OCI-LY7 (cell line): ENCODE results near the gene ANKRD39. TPM values are rescaled to one million over a fixed set of nuclear protein-coding genes. Genes with fewer than 3 reads are reported as not detected.

Experiments used
- BruUV-seq: library from RNA; stranded (reverse); fragments of 400-500 nt; replicated peaks from 2 replicates; lab custom pipeline; 2021; lab: Mats Ljungman, UMichigan
- CTCF ChIA-PET: fragments of 300-600 bp; sonication (Branson Sonifier 250); formaldehyde crosslinking; loops from one replicate; lab custom pipeline; 2022; ENCODE audit warnings: antibody characterized with exemption; ENCODE audit not compliant: unreplicated experiment; lab: Charles Lee
- POLR2A ChIA-PET: fragments of 300-600 bp; sonication (Branson Sonifier 250); formaldehyde crosslinking; loops from one replicate; lab custom pipeline; 2022; ENCODE audit warnings: antibody characterized with exemption; lab: Charles Lee
- DNase-seq: peaks from one replicate; pipeline ENCODE4 v3.0.0-alpha.2; 2015; ENCODE audit warnings: low spot score
- H2AFZ ChIP-seq: fragments of 200-600 bp; sonication (generic), shearing (Covaris generic); 2 replicates; pipeline ENCODE4 v1.6.1; 2014; ENCODE audit warnings: mild to moderate bottlenecking, antibody characterized with exemption, low read length, moderate library complexity
- H3K27ac ChIP-seq: fragments of 200-600 bp; sonication (generic); 2 replicates; pipeline ENCODE4 v1.5.1; 2014; ENCODE audit warnings: mixed run types, low read depth, mild to moderate bottlenecking, moderate library complexity, low read length, inconsistent platforms; ENCODE audit not compliant: poor library complexity, severe bottlenecking
- H3K36me3 ChIP-seq: fragments of 200-600 bp; sonication (generic); 2 replicates; pipeline ENCODE4 v1.6.1; 2014; ENCODE audit warnings: mild to moderate bottlenecking, antibody characterized with exemption, low read length, moderate library complexity, mixed read lengths; ENCODE audit not compliant: insufficient read depth
- H3K4me1 ChIP-seq: fragments of 200-600 bp; sonication (generic); 2 replicates; pipeline ENCODE4 v1.5.1; 2014; ENCODE audit warnings: mild to moderate bottlenecking, low read length; ENCODE audit not compliant: insufficient read depth, poor library complexity, severe bottlenecking
- H3K4me2 ChIP-seq: fragments of 200-600 bp; sonication (generic); 2 replicates; pipeline ENCODE4 v1.6.1; 2014; ENCODE audit warnings: mild to moderate bottlenecking, low read length
- H3K4me3 ChIP-seq: fragments of 200-600 bp; sonication (generic); 2 replicates; pipeline ENCODE4 v1.5.1; 2014; ENCODE audit warnings: mild to moderate bottlenecking, low read depth, low read length; ENCODE audit not compliant: poor library complexity, severe bottlenecking
- H3K79me2 ChIP-seq: fragments of 200-600 bp; sonication (generic); 2 replicates; pipeline ENCODE4 v1.6.1; 2016; ENCODE audit warnings: low read depth, mild to moderate bottlenecking, low read length, moderate library complexity, mixed read lengths; ENCODE audit not compliant: insufficient read depth
- H3K9me2 ChIP-seq: fragments of 200-600 bp; sonication (generic); 2 replicates; pipeline ENCODE4 v1.6.1; 2016; ENCODE audit warnings: mild to moderate bottlenecking, low read length, mixed read lengths; ENCODE audit not compliant: insufficient read depth
- H3K9me3 ChIP-seq: fragments of 200-600 bp; sonication (generic); 2 replicates; pipeline ENCODE4 v1.6.1; 2014; ENCODE audit warnings: mild to moderate bottlenecking, mixed run types, low read length, mixed read lengths
- H4K20me1 ChIP-seq: fragments of 200-600 bp; sonication (generic); 2 replicates; pipeline ENCODE4 v1.6.1; 2014; ENCODE audit warnings: mild to moderate bottlenecking, antibody characterized with exemption, low read length, moderate library complexity, mixed read lengths; ENCODE audit not compliant: insufficient read depth
- CTCF ChIP-seq: fragments of 200-600 bp; sonication (generic); conservative IDR thresholded peaks from 2 replicates; pipeline ENCODE4 v1.5.1; 2014; ENCODE audit warnings: mild to moderate bottlenecking, antibody characterized with exemption, low read length, moderate library complexity, mixed read lengths
- EZH2phosphoT487 ChIP-seq: fragments of 200-600 bp; sonication (generic); IDR thresholded peaks from 2 replicates; pipeline ENCODE4 v1.6.1; 2018; ENCODE audit warnings: low read depth, borderline replicate concordance, mild to moderate bottlenecking, mixed run types, antibody characterized with exemption, low read length, moderate library complexity, mixed read lengths
- intact Hi-C: fragments of 100-400 bp; cut with micrococcal nuclease; formaldehyde crosslinking; loops from one replicate; pipeline ENCODE4 v1.10.0; 2022; ENCODE audit not compliant: unreplicated experiment
- total RNA-seq, 2 experiments: library from RNA; depleted of rRNA in 1 of 2; stranded (reverse); fragments of >200 nt in 1 of 2; shearing (Covaris generic) in 1 of 2; gene quantifications; 2 replicates each; pipeline ENCODE4 v1.2.3, GENCODE V29; 2014 to 2022

The ANKRD39 gene
- total RNA-seq, 2 experiments from 2014 or later, result 22.2 to 24.1 TPM

GRCh38 chr2:96861074-96861473 is 3.3 kb upstream of the ANKRD39 start:
- no peak overlapping the region for H3K4me2 ChIP-seq
- ChIA-PET POLR2A (no interaction called here), CTCF (no interaction called here)
- intact Hi-C loops, result no loop called here
- H3K36me3 ChIP-seq, result no peaks in the 10 kb centered on the region
- H3K9me2 ChIP-seq, result no peaks in the 10 kb centered on the region
- TF ChIP-seq EZH2phosphoT487 (no peak), CTCF (no peak)
- DNase-seq, result no peak
- no TSS peak for BruUV-seq
- H3K4me3 ChIP-seq, result no peak overlapping the region
- no peak overlapping the region for H3K27ac ChIP-seq
- peaks cover 14% of the 10 kb centered on the region for H3K4me1 ChIP-seq
- no peaks in the 10 kb centered on the region for H3K9me3 ChIP-seq
- H3K79me2 ChIP-seq, result peaks cover 9% of the 10 kb centered on the region; the same call in 1 of the 2 replicates
- H2AFZ ChIP-seq, result no peak overlapping the region
- no peaks in the 10 kb centered on the region for H4K20me1 ChIP-seq

- peaks cover 14% of the 10 kb centered on the region for H3K4me1 ChIP-seq
- intact Hi-C loops, result no loop called here
- TF ChIP-seq EZH2phosphoT487 (no peak), CTCF (no peak)
- H3K79me2 ChIP-seq, result peaks cover 12% of the 10 kb centered on the region; the same call in 1 of the 2 replicates
- no peak overlapping the region for H3K4me2 ChIP-seq
- no peak overlapping the region for H3K27ac ChIP-seq
- no TSS peak for BruUV-seq
- no peaks in the 10 kb centered on the region for H3K36me3 ChIP-seq
- H3K9me2 ChIP-seq, result no peaks in the 10 kb centered on the region
- ChIA-PET CTCF (no interaction called here), POLR2A (no interaction called here)
- no peaks in the 10 kb centered on the region for H4K20me1 ChIP-seq
- no peak overlapping the region for H2AFZ ChIP-seq
- no peak for DNase-seq
- no peaks in the 10 kb centered on the region for H3K9me3 ChIP-seq
- H3K4me3 ChIP-seq, result no peak overlapping the region
Measured at GRCh38 chr2:96860065-96861029, 2.5 kb upstream of the ANKRD39 start.

GRCh38 chr2:96859681-96860064 is 1.9 kb upstream of the ANKRD39 start:
- no peak overlapping the region for H3K27ac ChIP-seq
- H4K20me1 ChIP-seq, result no peaks in the 10 kb centered on the region
- H3K79me2 ChIP-seq, result peaks cover 12% of the 10 kb centered on the region; the same call in 1 of the 2 replicates
- BruUV-seq, result no TSS peak
- no peaks in the 10 kb centered on the region for H3K36me3 ChIP-seq
- no peak for DNase-seq
- no peak overlapping the region for H3K4me3 ChIP-seq
- TF ChIP-seq EZH2phosphoT487 (no peak), CTCF (no peak)
- ChIA-PET POLR2A (no interaction called here), CTCF (no interaction called here)
- peaks cover 14% of the 10 kb centered on the region for H3K4me1 ChIP-seq
- no peak overlapping the region for H3K4me2 ChIP-seq
- H3K9me2 ChIP-seq, result no peaks in the 10 kb centered on the region
- intact Hi-C loops, result loop anchor here (5.0 kb wide), 2 partner anchors 97 to 222 kb away; partner anchors contain the start of genes CNNM4 and KANSL3
- no peaks in the 10 kb centered on the region for H3K9me3 ChIP-seq
- H2AFZ ChIP-seq, result no peak overlapping the region
